DMS153 treated with DMSO at 0.1 percent for 48 hours (cell line): ENCODE results near the gene DNAJB9.

ENCODE experiments used
- DNase-seq: peaks from one replicate; lab custom pipeline; 2025; ENCODE audit not compliant: unreplicated experiment; lab: John Stamatoyannopoulos, UW

DNAJB9 gene

GRCh38 chr7:108565987-108566386 lies 3.7 kb upstream of the DNAJB9 start:
- DNase-seq, result no peak

DNA sequence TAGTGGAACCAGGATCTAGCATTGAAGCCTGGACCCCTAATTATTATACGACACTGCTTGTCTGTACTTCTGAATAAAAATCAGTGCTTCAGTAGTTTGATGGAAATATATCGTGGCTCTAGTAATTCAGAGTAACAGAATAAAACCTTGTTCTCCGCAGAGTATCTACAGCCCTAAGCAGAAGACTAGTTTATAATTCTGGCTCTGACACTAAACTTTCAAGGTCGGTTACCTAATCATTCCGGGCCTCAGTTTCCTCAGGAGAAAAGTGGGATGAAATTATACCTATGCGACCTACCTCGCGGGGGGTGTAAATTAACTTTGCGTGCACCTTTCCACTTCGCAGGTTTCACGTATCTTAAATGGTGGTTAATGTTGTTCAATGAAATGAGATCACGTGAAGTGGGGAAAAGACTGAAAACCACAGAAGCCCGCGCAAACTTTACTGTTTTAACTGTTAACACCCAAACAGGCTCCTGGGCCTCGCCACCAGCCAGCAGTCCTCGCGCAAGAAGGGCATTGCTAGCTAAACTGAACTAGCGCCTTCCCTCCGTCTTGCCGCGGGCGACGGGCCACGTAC lies 783 bp upstream of the DNAJB9 start:
- no peak for DNase-seq

GRCh38 chr7:108570146-108570755 lies 577 bp downstream of the DNAJB9 start:
- DNase-seq, result no peak

GRCh38 chr7:108572480-108572879 lies 2.8 kb downstream of the DNAJB9 start:
- no peak for DNase-seq

DNA sequence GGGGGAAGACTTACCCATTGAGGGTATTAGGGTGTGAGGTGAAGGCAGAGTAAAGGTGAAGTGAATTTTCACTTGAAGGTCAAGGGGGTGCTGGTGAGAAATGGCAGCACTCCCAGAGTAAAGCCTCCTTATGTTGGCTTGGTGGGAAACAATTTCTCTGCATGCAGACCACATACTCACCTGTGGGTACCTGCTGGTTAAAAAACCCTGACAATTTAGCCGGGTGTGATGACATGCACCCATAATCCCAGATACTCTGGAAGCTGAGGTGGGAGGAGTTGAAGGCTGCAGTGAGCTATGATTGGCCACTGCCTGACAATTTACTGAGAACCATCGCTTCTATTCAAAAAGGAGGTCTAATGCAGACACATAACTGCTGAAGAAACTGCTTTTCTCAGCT lies 5.5 kb downstream of the DNAJB9 start:
- no peak for DNase-seq

- DNase-seq, result no peak
Observed at GRCh38 chr7:108576116-108576515, 6.4 kb downstream of the DNAJB9 start.

DNA sequence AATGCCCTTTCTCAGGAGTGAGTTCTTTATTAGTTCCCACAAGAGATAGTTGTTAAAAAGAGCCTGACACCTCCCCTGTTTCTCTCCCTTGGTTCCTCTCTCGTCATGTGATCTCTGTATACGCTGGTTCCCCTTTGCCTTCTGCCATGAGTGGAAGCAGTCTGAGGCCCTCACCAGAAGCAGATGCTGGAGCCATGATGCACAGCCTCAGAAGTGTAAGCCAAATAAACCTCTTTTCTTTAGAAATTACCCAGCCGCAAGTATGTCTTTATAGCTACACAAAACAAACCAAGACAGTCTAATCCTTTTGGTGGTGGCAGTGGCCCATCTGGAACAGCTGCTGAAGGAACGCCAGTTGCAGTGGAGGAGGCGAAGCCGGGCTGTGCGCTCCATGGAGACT lies 9.3 kb downstream of the DNAJB9 start:
- no peak for DNase-seq

DNA sequence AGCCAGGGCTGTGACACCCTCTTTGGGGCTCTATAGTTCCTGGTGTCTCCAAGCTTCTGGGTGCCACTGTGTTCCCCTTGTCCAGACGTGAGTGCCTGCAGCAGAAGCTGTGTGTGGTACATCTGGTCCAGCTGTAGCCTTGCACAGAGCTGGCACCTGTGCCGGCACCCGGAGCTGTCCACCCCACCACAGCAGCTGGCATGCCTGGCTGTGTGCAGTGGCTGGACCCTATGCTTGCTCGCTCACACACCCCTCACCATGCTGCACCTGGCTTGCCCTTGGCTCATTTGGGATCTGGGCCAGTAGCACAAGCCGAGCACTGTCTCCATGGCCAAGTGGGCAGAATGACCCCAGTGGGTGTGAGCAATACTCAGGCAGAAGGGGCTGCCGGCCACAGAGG lies 10.6 kb downstream of the DNAJB9 start:
- no peak for DNase-seq

- no peak for DNase-seq
Observed at GRCh38 chr7:108581655-108582491, 12.2 kb downstream of the DNAJB9 start.

DNA sequence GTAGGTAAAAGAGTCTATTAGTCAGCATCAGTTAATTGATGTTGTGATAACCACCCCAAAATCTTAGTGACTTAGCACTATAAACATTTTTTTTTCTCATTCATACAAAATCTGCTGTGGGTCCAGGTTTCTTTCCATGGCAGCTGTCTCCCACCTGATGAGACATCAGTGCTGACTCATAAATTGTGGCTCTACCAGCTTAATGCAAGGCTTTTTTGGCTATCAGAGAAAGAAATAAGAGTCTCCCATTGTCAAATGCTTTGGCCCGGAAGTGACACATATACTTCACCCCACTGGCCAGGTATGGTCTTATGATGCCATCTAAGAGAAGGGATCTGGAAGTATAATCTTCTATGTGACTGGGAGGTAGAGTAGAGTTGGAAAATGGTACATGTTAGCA lies 14.5 kb downstream of the DNAJB9 start:
- DNase-seq, result no peak

DNA sequence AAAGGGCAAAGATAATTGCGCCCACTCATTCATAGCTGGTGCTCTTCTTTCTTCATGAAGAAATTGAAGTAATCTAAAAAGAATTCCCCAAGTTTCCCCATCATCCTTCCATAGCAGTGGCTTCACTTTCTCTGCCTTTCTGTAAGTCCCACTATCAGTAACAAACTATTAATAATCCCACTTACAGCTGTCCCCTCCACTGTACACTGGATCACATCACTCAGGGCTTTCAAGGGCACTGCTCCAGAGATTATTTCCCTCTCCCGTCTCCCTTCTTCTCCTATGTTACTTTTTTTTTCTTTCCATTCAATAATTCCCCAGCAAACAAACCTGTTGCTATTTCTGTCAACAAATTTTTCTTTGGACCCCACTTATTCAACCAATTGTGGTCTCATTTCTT lies 16.2 kb downstream of the DNAJB9 start:
- no peak for DNase-seq

- DNase-seq, result no peak
Observed at GRCh38 chr7:108586274-108586710, 16.6 kb downstream of the DNAJB9 start.

- no peak for DNase-seq
Observed at GRCh38 chr7:108589199-108589598, 19.5 kb downstream of the DNAJB9 start.

DNA sequence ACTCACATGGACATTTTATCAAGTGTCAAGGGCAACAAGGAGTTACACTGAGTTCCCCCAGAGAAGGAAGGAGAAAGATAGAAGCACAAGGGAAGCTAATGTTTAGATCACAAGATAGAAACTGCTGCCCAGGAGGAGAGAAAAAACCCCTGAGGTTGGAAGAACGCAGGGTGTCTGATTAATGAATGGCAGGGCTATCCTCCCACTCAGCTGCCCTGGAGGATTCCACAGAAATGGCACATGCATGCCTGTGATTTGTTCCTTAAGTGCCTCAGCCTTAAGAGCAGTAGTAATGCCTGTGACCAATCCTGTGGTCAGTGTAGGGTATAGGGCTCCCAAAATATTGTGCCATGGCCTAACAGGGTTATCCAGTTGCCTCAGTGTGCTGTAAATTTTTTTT lies 20.2 kb downstream of the DNAJB9 start:
- no peak for DNase-seq

DNA sequence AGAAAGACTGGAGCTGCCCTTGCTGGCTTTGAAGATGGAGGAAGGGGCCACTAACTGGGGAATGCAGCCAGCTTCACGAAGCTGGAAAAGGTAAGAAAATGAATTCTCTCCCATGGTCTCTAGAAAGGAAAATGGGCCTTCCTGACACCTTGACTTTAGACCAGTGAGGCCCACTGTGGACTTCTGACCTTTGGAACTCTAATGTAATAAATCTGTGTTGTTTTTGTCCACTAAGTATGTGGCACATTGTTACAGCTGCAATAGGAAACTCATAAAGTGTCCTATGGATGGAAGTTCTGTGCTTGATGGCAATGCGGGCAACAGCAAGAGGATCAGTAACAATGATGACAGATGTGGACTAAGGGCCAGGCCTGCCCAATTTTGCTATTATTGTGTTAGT lies 20.9 kb downstream of the DNAJB9 start:
- DNase-seq, result no peak

GRCh38 chr7:108592646-108593201 lies 23.1 kb downstream of the DNAJB9 start:
- peak; percentile 62 for DNase-seq

DNA sequence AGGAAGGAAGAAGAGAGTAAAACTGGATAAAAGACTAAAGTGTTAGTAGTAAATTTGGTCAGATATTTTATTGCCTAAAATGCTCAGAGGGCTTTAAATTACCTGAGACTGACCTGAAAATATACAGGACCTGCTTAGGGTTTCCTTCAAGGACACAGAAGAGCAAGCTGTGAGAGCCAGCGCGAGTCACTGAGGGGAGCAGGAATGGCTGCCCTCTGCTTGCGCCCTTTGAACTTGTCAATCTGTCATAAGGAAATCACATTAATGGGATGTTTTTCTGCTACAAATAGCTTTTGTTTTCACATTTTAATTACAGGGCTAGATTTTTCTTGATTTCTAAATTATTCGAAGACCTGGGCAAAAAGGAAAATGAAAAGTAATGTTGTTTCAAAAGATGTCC lies 26.9 kb downstream of the DNAJB9 start:
- no peak for DNase-seq

DNA sequence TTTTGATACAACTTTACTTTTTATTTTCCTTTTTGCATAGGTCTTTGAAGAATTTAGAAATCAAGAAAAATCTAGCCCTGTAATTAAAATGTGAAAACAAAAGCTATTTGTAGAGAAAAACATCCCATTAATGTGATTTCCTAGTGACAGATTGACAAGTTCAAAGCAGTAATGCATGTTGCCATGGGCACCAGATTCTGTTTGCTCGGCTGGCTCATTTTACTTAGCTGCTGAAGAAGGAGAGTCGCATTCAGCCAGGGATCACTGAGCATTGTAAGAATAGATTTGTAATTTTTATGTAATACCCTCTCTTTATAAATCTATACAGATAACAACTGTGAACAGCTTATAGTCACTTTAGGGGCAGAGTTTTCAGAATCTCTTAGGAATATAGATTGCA lies 28.5 kb downstream of the DNAJB9 start:
- peak; percentile 73 for DNase-seq

DNA sequence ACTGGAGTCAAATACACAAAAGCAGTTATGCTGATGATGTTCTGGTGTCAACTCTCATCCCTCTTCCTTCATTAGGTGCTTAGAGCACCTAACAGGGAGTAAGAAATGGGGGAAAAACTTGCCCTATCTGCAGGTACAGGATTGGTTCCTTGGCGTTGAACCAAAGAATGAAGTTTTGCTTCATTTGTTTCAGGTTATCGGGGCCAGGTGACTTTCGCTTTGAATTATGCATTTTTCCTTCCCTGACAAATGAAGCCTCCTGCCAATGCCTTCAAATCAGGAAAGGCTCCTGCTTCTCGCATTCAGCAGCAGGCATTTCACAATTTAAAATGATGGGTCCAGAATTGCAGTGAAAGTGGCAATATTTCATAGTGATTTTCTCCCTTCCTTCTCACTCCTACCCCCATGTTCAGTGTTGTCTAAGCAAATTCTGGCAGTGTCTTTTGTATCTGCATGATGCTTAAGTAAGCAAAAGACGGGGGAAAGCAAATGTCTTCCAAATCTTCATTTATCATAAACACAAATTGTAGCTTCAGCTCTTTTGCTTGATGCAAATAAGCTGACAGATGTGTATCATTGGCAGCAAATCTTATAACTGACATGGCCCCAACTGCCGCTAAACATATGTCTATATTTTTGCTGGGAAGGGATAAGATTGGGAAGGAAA lies 29.4 kb downstream of the DNAJB9 start:
- DNase-seq, result peak; percentile 27

DNA sequence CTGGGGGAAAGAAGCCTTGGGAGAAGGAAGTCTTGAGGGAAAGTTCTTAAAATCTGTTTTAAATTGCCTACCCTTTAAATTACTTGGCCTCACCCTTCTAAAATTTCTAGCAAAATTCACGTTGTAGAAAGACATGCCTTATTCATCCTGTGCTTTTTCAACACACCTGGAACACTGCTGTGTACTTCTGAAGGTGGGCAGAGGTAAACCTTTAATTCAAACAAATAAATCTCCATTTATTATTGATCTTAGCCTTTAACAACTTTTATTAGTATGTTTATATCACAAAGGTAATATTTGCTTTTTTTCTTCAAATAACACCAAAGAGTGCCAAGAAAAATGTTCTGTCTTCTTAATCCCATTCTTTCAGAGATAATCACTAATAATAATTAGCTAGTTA lies 30.7 kb downstream of the DNAJB9 start:
- no peak for DNase-seq

DNA sequence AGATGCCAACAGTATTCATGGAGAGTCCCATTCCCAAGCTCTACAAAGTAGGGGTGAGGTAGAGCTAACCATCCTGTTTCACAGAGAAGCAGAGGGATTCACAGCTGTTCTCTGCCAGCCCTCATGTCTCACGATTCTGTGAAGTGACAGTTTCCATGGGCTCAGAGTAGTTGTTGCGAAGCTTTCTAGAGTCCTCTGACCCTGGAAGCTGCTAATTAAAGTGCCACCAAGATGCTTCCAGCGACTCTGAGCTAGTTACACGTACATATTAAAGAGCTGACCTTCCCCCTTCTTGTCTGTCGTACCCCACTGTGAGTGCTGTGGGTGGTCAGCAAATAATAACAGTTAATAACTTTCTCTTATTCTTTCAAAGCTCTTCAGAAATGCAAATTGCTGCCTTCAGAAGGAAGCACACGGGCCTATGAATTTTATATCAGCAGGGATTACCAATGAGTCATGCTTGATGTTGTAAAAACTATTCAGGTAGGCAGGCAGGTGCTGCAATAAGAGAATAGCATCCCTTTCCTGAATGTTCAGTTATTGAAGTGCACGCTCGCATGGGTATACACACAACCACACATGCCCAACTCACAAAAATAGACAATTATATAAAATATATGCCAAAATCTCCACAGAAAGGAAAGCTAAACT lies 34.1 kb downstream of the DNAJB9 start:
- DNase-seq, result peak; percentile 40
